Measurements from ENCODE around the gene HACD2.

The HACD2 gene

GRCh38 chr3:123518892-123519485 is 65.9 kb downstream of the HACD2 start:
- no peak overlapping the region for H3K27ac ChIP-seq (ENCODE audit: low read length, poor library complexity, severe bottlenecking)
- H3K18ac ChIP-seq (ENCODE audit: low read depth in 1 of 2, low read length in 2 of 2) = no peak overlapping the region
- no peak overlapping the region for H3K9ac ChIP-seq (ENCODE audit: low read length)
- H2BK120ac ChIP-seq (ENCODE audit: low read depth, low read length) = no peak overlapping the region
- no peak overlapping the region for H2BK12ac ChIP-seq (ENCODE audit: low read length in 2 of 2)
- WGBS = 92% methylated on average over 4 of the region's 4 CpGs
- peaks cover 6% of the 10 kb centered on the region for H3K4me1 ChIP-seq (ENCODE audit: control insufficient read depth, insufficient read depth, low read depth, low read length)
- H3K9me3 ChIP-seq (ENCODE audit: control insufficient read depth, low read length) = no peaks in the 10 kb centered on the region
- no peak overlapping the region for H2AFZ ChIP-seq (ENCODE audit: low read depth, low read length)
- no peak for DNase-seq
- H3K14ac ChIP-seq (ENCODE audit: low read length in 2 of 2) = no peak overlapping the region
- H2AK5ac ChIP-seq (ENCODE audit: low read length, severe bottlenecking) = no peak overlapping the region
- H3K23ac ChIP-seq (ENCODE audit: low read length in 2 of 2) = no peak overlapping the region
- H4K91ac ChIP-seq (ENCODE audit: low read length) = no peak overlapping the region
- no peak overlapping the region for H2BK5ac ChIP-seq (ENCODE audit: low read depth, low read length, poor library complexity, severe bottlenecking)
- no peak overlapping the region for H4K8ac ChIP-seq (ENCODE audit: low read length)
- no peak overlapping the region for H3K4ac ChIP-seq (ENCODE audit: low read depth in 1 of 2, low read length in 2 of 2)
- no peak overlapping the region for H3K4me3 ChIP-seq (ENCODE audit: insufficient read depth in 1 of 2, low read depth in 1 of 2, low read length in 2 of 2)
- peaks cover 14% of the 10 kb centered on the region for H3K79me1 ChIP-seq (replicated peaks; ENCODE audit: low read length, poor library complexity, severe bottlenecking)
- H3K4me2 ChIP-seq (ENCODE audit: low read length, poor library complexity, severe bottlenecking) = no peak overlapping the region
- peaks cover 2 to 13% of the 10 kb centered on the region in 2 experiments for H3K36me3 ChIP-seq (ENCODE audit: control insufficient read depth in 1 of 2, insufficient read depth in 2 of 2, low read depth in 1 of 2, low read length in 2 of 2)
- H3K27me3 ChIP-seq (ENCODE audit: control insufficient read depth in 1 of 2, insufficient read depth in 1 of 2, low read length in 2 of 2) = no peaks in the 10 kb centered on the region
- H2BK15ac ChIP-seq (ENCODE audit: low read depth, poor library complexity, severe bottlenecking) = no peak overlapping the region

- H3K18ac ChIP-seq (ENCODE audit: low read depth in 1 of 2, low read length in 2 of 2) = peak overlapping the region in 1 of 2 experiments; percentile 38
- no peak overlapping the region for H3K4ac ChIP-seq (ENCODE audit: low read depth in 1 of 2, low read length in 2 of 2)
- 83% methylated on average over 3 of the region's 3 CpGs for WGBS
- peaks cover 14% of the 10 kb centered on the region for H3K79me1 ChIP-seq (replicated peaks; ENCODE audit: low read length, poor library complexity, severe bottlenecking)
- H2BK15ac ChIP-seq (ENCODE audit: low read depth, poor library complexity, severe bottlenecking) = peak overlapping the region; percentile 28
- no peak overlapping the region for H2AFZ ChIP-seq (ENCODE audit: low read depth, low read length)
- H3K36me3 ChIP-seq (ENCODE audit: control insufficient read depth in 1 of 2, insufficient read depth in 2 of 2, low read depth in 1 of 2, low read length in 2 of 2) = peaks cover 7 to 16% of the 10 kb centered on the region in 2 experiments
- no peak overlapping the region for H3K9ac ChIP-seq (ENCODE audit: low read length)
- H3K4me1 ChIP-seq (ENCODE audit: control insufficient read depth, insufficient read depth, low read depth, low read length) = peaks cover 2% of the 10 kb centered on the region
- H4K91ac ChIP-seq (ENCODE audit: low read length) = no peak overlapping the region
- no peak overlapping the region for H2BK5ac ChIP-seq (ENCODE audit: low read depth, low read length, poor library complexity, severe bottlenecking)
- H2BK12ac ChIP-seq (ENCODE audit: low read length in 2 of 2) = no peak overlapping the region
- no peak overlapping the region for H3K27ac ChIP-seq (ENCODE audit: low read length, poor library complexity, severe bottlenecking)
- H4K8ac ChIP-seq (ENCODE audit: low read length) = no peak overlapping the region
- no peak overlapping the region for H3K14ac ChIP-seq (ENCODE audit: low read length in 2 of 2)
- no peaks in the 10 kb centered on the region for H3K27me3 ChIP-seq (ENCODE audit: control insufficient read depth in 1 of 2, insufficient read depth in 1 of 2, low read length in 2 of 2)
- no peak overlapping the region for H3K4me2 ChIP-seq (ENCODE audit: low read length, poor library complexity, severe bottlenecking)
- H2AK5ac ChIP-seq (ENCODE audit: low read length, severe bottlenecking) = no peak overlapping the region
- no peak for DNase-seq
- H2BK120ac ChIP-seq (ENCODE audit: low read depth, low read length) = no peak overlapping the region
- H3K9me3 ChIP-seq (ENCODE audit: control insufficient read depth, low read length) = no peaks in the 10 kb centered on the region
- peak overlapping the region in 1 of 2 experiments; percentile 90 for H3K23ac ChIP-seq (ENCODE audit: low read length in 2 of 2)
- H3K4me3 ChIP-seq (ENCODE audit: insufficient read depth in 1 of 2, low read depth in 1 of 2, low read length in 2 of 2) = no peak overlapping the region
These were observed 73.1 kb downstream of the HACD2 start for GRCh38 chr3:123511726-123512125.

- Histone ChIP-seq H3K4me1 (ENCODE audit: control insufficient read depth, insufficient read depth, low read depth, low read length) (peaks cover 2% of the 10 kb centered on the region), H3K4ac (ENCODE audit: low read depth in 1 of 2, low read length in 2 of 2) (no peak overlapping the region), H3K9ac (ENCODE audit: low read length) (no peak overlapping the region), H2BK15ac (ENCODE audit: low read depth, poor library complexity, severe bottlenecking) (no peak overlapping the region), H3K18ac (ENCODE audit: low read depth in 1 of 2, low read length in 2 of 2) (no peak overlapping the region), H3K36me3 (ENCODE audit: control insufficient read depth in 1 of 2, insufficient read depth in 2 of 2, low read depth in 1 of 2, low read length in 2 of 2) (peaks cover 7 to 20% of the 10 kb centered on the region in 2 experiments), H3K4me3 (ENCODE audit: insufficient read depth in 1 of 2, low read depth in 1 of 2, low read length in 2 of 2) (no peak overlapping the region), H3K4me2 (ENCODE audit: low read length, poor library complexity, severe bottlenecking) (no peak overlapping the region), H2BK5ac (ENCODE audit: low read depth, low read length, poor library complexity, severe bottlenecking) (no peak overlapping the region), H2BK12ac (ENCODE audit: low read length in 2 of 2) (no peak overlapping the region), H3K14ac (ENCODE audit: low read length in 2 of 2) (no peak overlapping the region), H4K8ac (ENCODE audit: low read length) (no peak overlapping the region), H2BK120ac (ENCODE audit: low read depth, low read length) (no peak overlapping the region), H2AFZ (ENCODE audit: low read depth, low read length) (no peak overlapping the region), H3K9me3 (ENCODE audit: control insufficient read depth, low read length) (no peaks in the 10 kb centered on the region), H3K79me1 (replicated peaks; ENCODE audit: low read length, poor library complexity, severe bottlenecking) (peaks cover 16% of the 10 kb centered on the region), H3K27ac (ENCODE audit: low read length, poor library complexity, severe bottlenecking) (no peak overlapping the region), H2AK5ac (ENCODE audit: low read length, severe bottlenecking) (no peak overlapping the region), H3K27me3 (ENCODE audit: control insufficient read depth in 1 of 2, insufficient read depth in 1 of 2, low read length in 2 of 2) (no peaks in the 10 kb centered on the region), H3K23ac (ENCODE audit: low read length in 2 of 2) (no peak overlapping the region), H4K91ac (ENCODE audit: low read length) (no peak overlapping the region)
- no peak for DNase-seq
These were observed 73.8 kb downstream of the HACD2 start for GRCh38 chr3:123511084-123511483.

GRCh38 chr3:123508178-123508577 is 76.7 kb downstream of the HACD2 start:
- Histone ChIP-seq H3K4ac (ENCODE audit: low read depth in 1 of 2, low read length in 2 of 2) (no peak overlapping the region), H4K8ac (ENCODE audit: low read length) (no peak overlapping the region), H3K4me1 (ENCODE audit: control insufficient read depth, insufficient read depth, low read depth, low read length) (peaks cover 2% of the 10 kb centered on the region), H2BK15ac (ENCODE audit: low read depth, poor library complexity, severe bottlenecking) (no peak overlapping the region), H2AK5ac (ENCODE audit: low read length, severe bottlenecking) (no peak overlapping the region), H2BK120ac (ENCODE audit: low read depth, low read length) (no peak overlapping the region), H2BK5ac (ENCODE audit: low read depth, low read length, poor library complexity, severe bottlenecking) (no peak overlapping the region), H3K9me3 (ENCODE audit: control insufficient read depth, low read length) (no peaks in the 10 kb centered on the region), H3K36me3 (ENCODE audit: control insufficient read depth in 1 of 2, insufficient read depth in 2 of 2, low read depth in 1 of 2, low read length in 2 of 2) (peaks cover 5 to 13% of the 10 kb centered on the region in 2 experiments), H2BK12ac (ENCODE audit: low read length in 2 of 2) (no peak overlapping the region), H2AFZ (ENCODE audit: low read depth, low read length) (no peak overlapping the region), H3K18ac (ENCODE audit: low read depth in 1 of 2, low read length in 2 of 2) (no peak overlapping the region), H3K4me2 (ENCODE audit: low read length, poor library complexity, severe bottlenecking) (no peak overlapping the region), H3K4me3 (ENCODE audit: insufficient read depth in 1 of 2, low read depth in 1 of 2, low read length in 2 of 2) (no peak overlapping the region), H3K9ac (ENCODE audit: low read length) (no peak overlapping the region), H3K79me1 (replicated peaks; ENCODE audit: low read length, poor library complexity, severe bottlenecking) (peaks cover 11% of the 10 kb centered on the region), H3K27ac (ENCODE audit: low read length, poor library complexity, severe bottlenecking) (no peak overlapping the region), H3K27me3 (ENCODE audit: control insufficient read depth in 1 of 2, insufficient read depth in 1 of 2, low read length in 2 of 2) (no peaks in the 10 kb centered on the region), H3K14ac (ENCODE audit: low read length in 2 of 2) (no peak overlapping the region), H3K23ac (ENCODE audit: low read length in 2 of 2) (no peak overlapping the region), H4K91ac (ENCODE audit: low read length) (no peak overlapping the region)
- 94% methylated on average over 4 of the region's 6 CpGs for WGBS
- DNase-seq = no peak

Data from mesenchymal stem cell (in vitro differentiated cells and primary cell).